SU-DHL-6 (cell line): ENCODE measurements around the gene PADI4.
"Not testable (repeated sequence)": the region's sequence is repeated elsewhere in the genome, so short reads cannot be mapped to it uniquely, and the experiment has no call there.

ENCODE experiments used
- H2AFZ ChIP-seq: fragments of 200-600 bp; sonication (generic); 2 replicates; pipeline ENCODE4 v1.6.1; 2014; ENCODE audit warnings: low read depth, mild to moderate bottlenecking, moderate library complexity, mixed read lengths, antibody characterized with exemption, low read length; ENCODE audit not compliant: severe bottlenecking
- H3F3A ChIP-seq: fragments of 200-600 bp; shearing (Covaris generic); 2 replicates; pipeline ENCODE4 v1.6.0; 2016; ENCODE audit warnings: antibody characterized with exemption, mild to moderate bottlenecking; ENCODE audit not compliant: insufficient read depth
- H3K27ac ChIP-seq: fragments of 200-600 bp; sonication (generic); 2 replicates; pipeline ENCODE4 v1.5.1; 2016; ENCODE audit warnings: low read depth, mild to moderate bottlenecking, low read length, moderate library complexity, mixed read lengths
- H3K27me3 ChIP-seq: fragments of 200-600 bp; sonication (generic), shearing (Covaris generic); 2 replicates; pipeline ENCODE4 v1.6.0; 2014; ENCODE audit warnings: mild to moderate bottlenecking, low read length
- H3K36me3 ChIP-seq: fragments of 200-600 bp; sonication (generic); 2 replicates; pipeline ENCODE4 v1.6.1; 2014; ENCODE audit warnings: mild to moderate bottlenecking, low read length, mixed read lengths
- H3K4me2 ChIP-seq: fragments of 300-600, 200-600 bp; shearing (Covaris generic), sonication (generic); 2 replicates; pipeline ENCODE4 v1.6.0; 2014; ENCODE audit warnings: low read length, low read depth, mild to moderate bottlenecking; ENCODE audit not compliant: poor library complexity, severe bottlenecking
- H3K4me3 ChIP-seq: fragments of 200-600 bp; sonication (generic); 2 replicates; pipeline ENCODE4 v1.5.1; 2014; ENCODE audit warnings: antibody characterized with exemption, low read length, mild to moderate bottlenecking, mixed read lengths; ENCODE audit not compliant: insufficient read depth, poor library complexity, severe bottlenecking
- H3K79me2 ChIP-seq: fragments of 200-600 bp; sonication (generic); 2 replicates; pipeline ENCODE4 v1.6.1; 2014; ENCODE audit warnings: mild to moderate bottlenecking, low read length, moderate library complexity; ENCODE audit not compliant: insufficient read depth
- H3K9ac ChIP-seq: fragments of 200-600 bp; sonication (generic); 2 replicates; pipeline ENCODE4 v1.7.0; 2014; ENCODE audit warnings: mild to moderate bottlenecking, low read length
- H3K9me2 ChIP-seq: fragments of 200-600 bp; sonication (generic); replicated peaks from 2 replicates; pipeline ENCODE4 v1.6.1; 2014; ENCODE audit warnings: low read length; ENCODE audit not compliant: insufficient read depth
- H3K9me3 ChIP-seq: fragments of 200-600 bp; sonication (generic); 2 replicates; pipeline ENCODE4 v1.6.1; 2014; ENCODE audit warnings: low read length, mixed read lengths; ENCODE audit not compliant: insufficient read depth
- H4K20me1 ChIP-seq: fragments of 200-600 bp; sonication (generic); 2 replicates; pipeline ENCODE4 v1.6.1; 2014; ENCODE audit warnings: low read depth, mild to moderate bottlenecking, antibody characterized with exemption, low read length, moderate library complexity, mixed read lengths
- EZH2phosphoT487 ChIP-seq: fragments of 200-600 bp; sonication (generic), shearing (Covaris generic); conservative IDR thresholded peaks from 2 replicates; pipeline ENCODE4 v1.6.1; 2018; ENCODE audit warnings: mild to moderate bottlenecking, antibody characterized with exemption, low read length, moderate library complexity, mixed read lengths
- TF ChIP-seq, protein P1 (sequence below): fragments of 200-600 bp; sonication (generic); IDR thresholded peaks from one replicate; pipeline ENCODE4 v1.5.1; 2017; ENCODE audit warnings: antibody characterized with exemption, mild to moderate bottlenecking, low read length, moderate library complexity; ENCODE audit not compliant: insufficient read depth, poor library complexity, severe bottlenecking

PADI4 gene

GRCh38 chr1:17404034-17404684 is 96.2 kb downstream of the PADI4 start:
- no peak overlapping the region for H3K9ac ChIP-seq
- no peaks in the 10 kb centered on the region for H3K9me2 ChIP-seq
- no peaks in the 10 kb centered on the region for H3K79me2 ChIP-seq
- no peak overlapping the region for H2AFZ ChIP-seq
- H3K27ac ChIP-seq, result no peak overlapping the region
- no peaks in the 10 kb centered on the region for H3F3A ChIP-seq
- H4K20me1 ChIP-seq, result no peaks in the 10 kb centered on the region
- no peaks in the 10 kb centered on the region for H3K9me3 ChIP-seq
- H3K4me3 ChIP-seq, result no peak overlapping the region
- TF ChIP-seq, protein P1, sequence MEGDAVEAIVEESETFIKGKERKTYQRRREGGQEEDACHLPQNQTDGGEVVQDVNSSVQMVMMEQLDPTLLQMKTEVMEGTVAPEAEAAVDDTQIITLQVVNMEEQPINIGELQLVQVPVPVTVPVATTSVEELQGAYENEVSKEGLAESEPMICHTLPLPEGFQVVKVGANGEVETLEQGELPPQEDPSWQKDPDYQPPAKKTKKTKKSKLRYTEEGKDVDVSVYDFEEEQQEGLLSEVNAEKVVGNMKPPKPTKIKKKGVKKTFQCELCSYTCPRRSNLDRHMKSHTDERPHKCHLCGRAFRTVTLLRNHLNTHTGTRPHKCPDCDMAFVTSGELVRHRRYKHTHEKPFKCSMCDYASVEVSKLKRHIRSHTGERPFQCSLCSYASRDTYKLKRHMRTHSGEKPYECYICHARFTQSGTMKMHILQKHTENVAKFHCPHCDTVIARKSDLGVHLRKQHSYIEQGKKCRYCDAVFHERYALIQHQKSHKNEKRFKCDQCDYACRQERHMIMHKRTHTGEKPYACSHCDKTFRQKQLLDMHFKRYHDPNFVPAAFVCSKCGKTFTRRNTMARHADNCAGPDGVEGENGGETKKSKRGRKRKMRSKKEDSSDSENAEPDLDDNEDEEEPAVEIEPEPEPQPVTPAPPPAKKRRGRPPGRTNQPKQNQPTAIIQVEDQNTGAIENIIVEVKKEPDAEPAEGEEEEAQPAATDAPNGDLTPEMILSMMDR, result no peak
- no peak for TF ChIP-seq EZH2phosphoT487
- no peak overlapping the region for H3K4me2 ChIP-seq
- no peaks in the 10 kb centered on the region for H3K27me3 ChIP-seq
- peaks cover 2% of the 10 kb centered on the region; the same call in 1 of the 2 replicates for H3K36me3 ChIP-seq

- Histone ChIP-seq H3K4me3 (no peak overlapping the region), H3K9me2 (no peaks in the 10 kb centered on the region), H3K27ac (no peak overlapping the region), H3K4me2 (no peak overlapping the region), H3K9me3 (no peaks in the 10 kb centered on the region), H3K9ac (no peak overlapping the region), H3K79me2 (no peaks in the 10 kb centered on the region), H4K20me1 (no peaks in the 10 kb centered on the region), H3K36me3 (peaks cover 2% of the 10 kb centered on the region; the same call in 1 of the 2 replicates), H2AFZ (no peak overlapping the region), H3F3A (no peaks in the 10 kb centered on the region), H3K27me3 (no peaks in the 10 kb centered on the region)
- TF ChIP-seq EZH2phosphoT487, result no peak
- TF ChIP-seq, protein P1, result no peak
Measured at GRCh38 chr1:17404820-17405219, 96.8 kb downstream of the PADI4 start.

GRCh38 chr1:17405898-17406759 is 98.1 kb downstream of the PADI4 start:
- no peaks in the 10 kb centered on the region for H3F3A ChIP-seq
- H3K36me3 ChIP-seq, result peaks cover 7% of the 10 kb centered on the region; the same call in 1 of the 2 replicates

GRCh38 chr1:17406760-17407475 is 98.9 kb downstream of the PADI4 start:
- H3K9me3 ChIP-seq, H3F3A ChIP-seq, H3K4me2 ChIP-seq, H3K79me2 ChIP-seq, H3K9me2 ChIP-seq, H3K27me3 ChIP-seq, H2AFZ ChIP-seq, H4K20me1 ChIP-seq, H3K27ac ChIP-seq, H3K9ac ChIP-seq, H3K4me3 ChIP-seq: not testable (repeated sequence)
- peaks cover 10% of the 10 kb centered on the region; the same call in 1 of the 2 replicates for H3K36me3 ChIP-seq

More at GRCh38 chr1:17405898-17406759, 98.1 kb downstream of the PADI4 start:
- H3K79me2 ChIP-seq, result no peaks in the 10 kb centered on the region
- no peaks in the 10 kb centered on the region for H3K27me3 ChIP-seq
- H3K4me3 ChIP-seq, result no peak overlapping the region
- H4K20me1 ChIP-seq, result no peaks in the 10 kb centered on the region; the same call in 1 of the 2 replicates
- no peak overlapping the region for H3K4me2 ChIP-seq
- H3K9me3 ChIP-seq, result no peaks in the 10 kb centered on the region
- no peak overlapping the region for H2AFZ ChIP-seq
- no peaks in the 10 kb centered on the region for H3K9me2 ChIP-seq
- TF ChIP-seq, protein P1, result peak; percentile 74
- TF ChIP-seq EZH2phosphoT487, result no peak
- H3K27ac ChIP-seq, result no peak overlapping the region
- no peak overlapping the region for H3K9ac ChIP-seq

DNA sequence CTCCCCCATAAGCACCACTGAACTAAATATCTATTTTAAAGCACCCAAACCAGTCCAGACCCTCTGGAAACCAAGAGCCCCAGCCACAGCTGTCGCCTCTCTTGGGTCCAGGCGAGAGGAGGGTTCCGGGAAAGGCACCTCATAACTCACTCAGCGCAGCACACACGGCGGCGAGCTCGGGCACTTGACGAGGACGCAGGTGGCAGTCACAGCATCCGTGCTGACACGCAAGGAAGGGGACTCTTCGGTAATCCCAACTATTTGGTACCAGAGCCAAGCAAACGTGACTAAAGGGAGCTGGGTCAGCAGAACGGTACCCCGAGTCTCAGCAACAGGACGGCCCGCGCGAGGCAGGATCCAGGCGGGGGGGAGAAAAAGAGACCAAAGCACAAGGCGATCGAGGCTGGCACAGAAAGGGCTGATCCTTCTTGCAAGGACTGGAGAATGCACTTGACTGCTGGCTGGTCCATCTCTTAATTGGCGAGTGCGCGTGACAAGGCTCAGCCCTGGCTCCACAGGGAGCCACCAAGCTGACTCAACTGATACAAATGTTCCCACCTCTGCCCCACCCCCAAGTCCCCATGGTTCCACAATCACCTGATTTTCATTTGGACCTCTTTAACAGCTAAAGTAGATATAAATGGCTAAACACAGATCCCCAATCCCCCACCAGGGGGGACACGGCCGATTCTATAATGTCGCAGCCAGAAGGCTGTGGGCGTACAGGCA is 100.0 kb downstream of the PADI4 start:
- not testable (repeated sequence) for H3K79me2 ChIP-seq, H3K9me2 ChIP-seq, H3K9me3 ChIP-seq, H3K9ac ChIP-seq, H3F3A ChIP-seq, H2AFZ ChIP-seq, H3K4me3 ChIP-seq, H4K20me1 ChIP-seq, H3K4me2 ChIP-seq, H3K27ac ChIP-seq, H3K27me3 ChIP-seq
- H3K36me3 ChIP-seq, result peaks cover 13% of the 10 kb centered on the region; the same call in 1 of the 2 replicates
